Tongue (tissue), 2 donors: ENCODE data around the gene KIF15. TPM values are rescaled to one million over a fixed set of nuclear protein-coding genes. Genes with fewer than 3 reads are reported as not detected.
"Not testable (repeated sequence)": the region's sequence is repeated elsewhere in the genome, so short reads cannot be mapped to it uniquely, and the experiment has no call there.

ENCODE experiments used
- DNase-seq: peaks from one replicate; pipeline ENCODE4 v3.0.0-alpha.2; 2015
- total RNA-seq: library from RNA; depleted of rRNA; stranded (reverse); fragments of >200 nt; gene quantifications from one replicate; pipeline ENCODE4 v1.2.3, GENCODE V29; 2014

The KIF15 gene
- 8.8 TPM for total RNA-seq

DNA sequence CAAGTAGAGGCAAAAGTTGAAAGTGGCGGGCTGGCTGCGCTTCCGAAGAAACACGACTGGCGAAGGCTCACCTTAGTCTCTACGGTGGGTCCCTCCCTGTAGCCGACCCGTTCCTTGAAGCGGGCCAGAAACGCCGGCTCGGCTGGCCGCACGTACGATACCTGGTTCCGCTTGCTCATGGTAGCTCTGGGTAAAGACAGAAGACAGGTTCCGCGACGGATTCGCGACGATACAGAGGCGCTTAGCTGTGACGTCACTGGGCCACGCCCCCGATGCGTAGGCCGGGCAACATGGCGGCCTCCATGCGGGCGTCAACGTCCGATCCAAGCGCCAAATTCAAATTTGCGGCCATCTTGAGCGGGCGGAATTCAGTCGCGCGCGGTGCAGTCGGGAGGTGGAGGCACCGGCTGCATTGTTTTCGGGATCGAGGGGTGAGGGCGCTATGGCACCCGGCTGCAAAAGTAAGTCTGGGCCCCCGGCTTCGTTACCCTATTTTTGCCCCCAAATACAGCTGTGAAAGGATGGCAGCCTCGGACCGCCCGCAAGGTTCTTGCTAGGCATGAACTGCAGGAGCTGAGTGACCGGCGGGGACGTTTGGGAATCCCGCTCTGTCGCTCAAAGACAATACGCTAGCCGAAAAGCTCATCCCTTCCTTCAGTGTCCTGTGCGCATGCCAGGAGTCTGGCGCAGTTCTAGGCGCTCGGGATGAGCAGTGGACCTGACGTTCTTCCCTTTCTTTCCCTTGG is at the start of gene KIF15, which contains the start of gene KIAA1143:
Gene KIF15, plus strand, starts transcription at position 371 of the 746 bp plus-strand sequence. Its CDS starts 72 bp downstream, at position 443.
Gene KIAA1143, minus strand, starts transcription at position 196 of the 746 bp plus-strand sequence. Its CDS starts 17 bp downstream, at position 179.
- DNase-seq, result peak; percentile 99

DNA sequence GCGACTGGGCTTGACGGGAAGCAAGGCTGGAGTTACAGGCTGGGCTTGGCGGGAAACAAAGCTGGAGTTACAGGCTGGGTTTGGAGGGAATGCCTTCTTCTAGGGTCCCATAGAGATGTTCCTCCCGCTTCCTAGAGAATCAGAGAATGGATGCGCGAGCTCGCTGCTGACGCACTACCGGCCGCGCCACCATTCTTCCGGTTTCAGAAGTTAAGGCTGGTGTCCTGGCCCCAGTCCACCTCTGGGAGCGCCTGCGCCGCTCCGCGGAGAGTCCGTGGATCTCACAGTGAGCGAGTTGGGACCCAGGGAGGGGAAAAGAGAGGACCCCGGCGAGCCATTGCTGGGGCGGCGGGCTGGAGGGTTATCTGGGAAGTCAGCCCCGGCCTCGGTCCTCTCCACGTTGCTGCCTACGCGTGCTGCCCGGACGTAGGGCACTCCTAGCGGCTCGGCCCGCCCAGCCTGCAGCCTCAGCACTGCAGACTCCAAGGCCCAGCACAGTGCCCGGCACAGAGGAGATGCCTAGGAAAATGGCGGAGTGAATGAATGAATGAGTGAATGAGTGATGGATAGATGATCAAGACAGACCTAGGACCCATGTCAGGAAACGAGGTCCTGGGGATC is 49.0 kb upstream of the KIF15 start, which contains the start of gene ZNF502:
Gene ZNF502, plus strand, starts transcription at position 206 of the 621 bp plus-strand sequence. CDS start 7,602 bp downstream, outside the sequence.
- DNase-seq, result peak; percentile 97

DNA sequence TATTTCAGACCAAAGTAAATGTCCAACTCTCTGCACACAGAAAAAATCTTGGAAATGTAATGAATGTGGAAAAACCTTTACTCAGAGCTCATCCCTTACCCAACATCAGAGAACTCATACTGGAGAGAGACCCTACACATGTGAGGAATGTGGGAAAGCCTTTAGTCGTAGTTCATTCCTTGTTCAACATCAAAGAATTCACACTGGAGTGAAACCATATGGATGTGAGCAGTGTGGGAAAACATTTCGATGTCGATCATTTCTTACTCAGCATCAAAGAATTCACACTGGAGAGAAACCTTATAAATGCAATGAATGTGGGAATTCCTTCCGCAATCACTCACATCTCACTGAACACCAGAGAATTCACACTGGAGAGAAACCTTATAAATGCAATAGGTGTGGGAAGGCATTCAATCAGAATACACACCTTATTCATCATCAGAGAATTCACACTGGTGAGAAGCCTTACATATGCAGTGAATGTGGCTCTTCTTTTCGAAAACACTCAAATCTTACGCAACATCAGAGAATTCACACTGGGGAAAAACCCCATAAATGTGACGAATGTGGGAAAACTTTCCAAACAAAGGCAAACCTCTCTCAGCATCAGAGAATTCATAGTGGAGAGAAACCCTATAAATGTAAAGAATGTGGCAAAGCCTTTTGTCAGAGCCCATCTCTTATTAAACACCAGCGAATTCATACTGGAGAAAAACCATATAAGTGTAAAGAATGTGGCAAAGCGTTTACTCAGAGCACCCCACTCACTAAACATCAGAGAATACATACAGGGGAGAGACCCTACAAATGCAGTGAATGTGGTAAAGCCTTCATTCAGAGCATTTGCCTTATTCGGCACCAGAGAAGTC is 40.1 kb upstream of the KIF15 start:
- DNase-seq, result no peak

DNA sequence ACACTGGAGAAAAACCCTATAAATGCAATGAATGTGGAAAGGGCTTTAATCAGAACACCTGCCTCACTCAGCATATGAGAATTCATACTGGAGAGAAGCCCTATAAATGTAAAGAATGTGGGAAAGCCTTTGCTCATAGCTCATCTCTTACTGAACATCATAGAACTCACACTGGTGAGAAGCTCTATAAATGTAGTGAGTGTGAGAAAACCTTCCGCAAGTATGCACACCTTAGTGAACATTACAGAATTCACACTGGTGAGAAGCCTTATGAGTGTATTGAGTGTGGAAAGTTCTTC is 39.5 kb upstream of the KIF15 start:
- DNase-seq, result no peak

DNA sequence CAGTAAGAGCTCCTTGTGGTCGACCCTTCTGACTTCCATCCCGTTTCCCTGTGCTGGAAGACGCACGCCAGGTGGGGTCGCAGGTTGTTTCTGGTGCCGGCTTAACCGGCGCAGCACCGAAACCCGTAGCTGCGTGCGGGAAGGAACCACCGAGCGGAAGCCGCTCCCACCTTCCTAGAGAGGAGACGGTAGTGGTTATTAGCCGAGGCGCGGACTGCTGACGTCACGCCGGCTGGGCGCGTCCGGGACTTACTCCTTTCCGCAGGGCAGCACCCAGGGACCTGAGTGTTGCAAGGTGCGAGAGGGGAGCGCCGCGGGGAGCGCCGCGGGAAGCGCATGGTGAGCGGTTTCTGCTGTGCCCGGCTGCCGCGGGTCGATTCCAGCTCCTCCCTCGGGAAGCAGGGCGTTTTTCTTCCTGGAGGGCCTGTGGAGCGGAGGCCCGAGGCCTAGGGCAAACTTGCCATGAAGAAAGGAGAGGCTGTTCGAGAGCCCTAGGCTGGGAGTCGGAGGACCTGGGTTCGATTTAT is 32.1 kb upstream of the KIF15 start, which contains the start of gene ZNF501:
Gene ZNF501, plus strand, starts transcription at position 252 of the 527 bp plus-strand sequence. CDS start 4,787 bp downstream, outside the sequence.
- DNase-seq, result peak; percentile 96

- DNase-seq, result no peak
Measured at GRCh38 chr3:44734646-44735168, 26.9 kb upstream of the KIF15 start.

- DNase-seq, result no peak
Measured at GRCh38 chr3:44761101-44761423, 532 bp upstream of the KIF15 start.

GRCh38 chr3:44762170-44762677 is 630 bp downstream of the KIF15 start:
- DNase-seq, result no peak

- no peak for DNase-seq
Measured at GRCh38 chr3:44762690-44763089, 1.1 kb downstream of the KIF15 start.

GRCh38 chr3:44764248-44764647 is 2.7 kb downstream of the KIF15 start:
- no peak for DNase-seq

DNA sequence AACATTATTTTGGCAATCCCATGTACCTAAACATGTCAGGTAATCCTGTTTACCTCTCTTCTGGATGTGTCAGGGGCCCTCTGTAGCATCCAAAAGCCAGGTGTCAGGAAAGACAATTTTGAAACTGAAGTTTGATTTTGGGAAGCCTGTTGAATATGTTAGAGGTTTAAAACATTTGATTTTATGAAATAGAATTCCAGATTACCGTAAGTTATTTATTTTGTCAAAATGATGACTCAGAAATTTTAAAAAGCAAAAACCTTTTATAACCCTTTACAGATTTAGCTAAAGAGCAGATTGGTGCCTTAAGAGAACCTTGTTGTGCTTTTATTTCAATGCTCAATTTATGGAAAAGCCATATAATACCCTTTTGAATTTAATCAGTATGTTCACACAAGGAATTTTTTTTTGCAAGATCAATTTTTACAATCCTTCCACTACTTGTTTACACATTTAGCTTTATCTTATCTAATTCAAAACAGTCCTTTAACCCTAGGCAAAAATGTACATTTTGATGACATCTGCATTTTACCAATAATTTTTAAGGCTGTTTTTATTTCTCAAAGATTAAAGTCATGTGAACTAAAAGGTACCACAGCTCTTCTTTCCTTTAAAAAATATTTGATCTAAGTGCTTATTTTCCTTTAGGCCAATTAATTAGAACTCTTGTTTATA is 10.0 kb downstream of the KIF15 start:
- DNase-seq, result no peak

- DNase-seq, result no peak
Measured at GRCh38 chr3:44772099-44772442, 10.5 kb downstream of the KIF15 start.

DNA sequence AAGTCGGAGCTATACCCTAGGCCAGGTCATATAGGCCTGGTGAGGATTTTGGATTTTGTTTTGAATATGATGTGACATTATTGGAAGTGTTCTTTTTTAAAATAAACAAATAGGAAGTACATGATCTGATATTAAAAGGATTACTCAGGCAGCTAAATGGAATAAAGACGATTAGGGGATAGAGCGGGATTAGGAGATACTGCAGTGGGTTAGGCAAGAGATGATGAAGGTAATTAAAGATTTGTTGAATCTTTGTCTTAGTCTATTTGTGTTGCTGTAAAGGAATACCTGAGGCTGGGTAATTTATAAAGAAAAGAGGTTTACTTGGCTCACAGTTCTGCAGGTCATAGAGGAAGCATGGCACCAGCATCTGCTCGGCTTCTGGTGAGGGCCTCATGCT is 21.3 kb downstream of the KIF15 start:
- no peak for DNase-seq

DNA sequence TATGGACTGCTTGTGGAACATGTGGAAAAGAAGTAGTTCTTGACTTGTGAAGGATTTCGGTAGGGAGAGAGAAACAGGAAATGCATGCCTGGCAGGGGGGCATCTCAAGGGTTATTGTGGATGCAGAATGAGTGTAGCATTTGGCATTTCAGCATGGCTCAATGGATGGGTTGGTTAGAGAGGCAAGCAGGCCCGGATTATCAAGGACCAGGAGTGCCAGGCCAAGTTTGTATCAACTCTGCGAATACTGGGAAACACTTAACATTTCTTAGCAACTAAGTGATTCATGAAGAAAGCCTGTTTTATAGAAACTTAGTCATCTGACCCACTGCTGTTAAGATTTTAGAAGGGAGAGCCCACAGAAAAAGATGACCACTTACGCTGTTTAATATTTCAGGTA is 33.6 kb downstream of the KIF15 start:
- DNase-seq, result no peak

DNA sequence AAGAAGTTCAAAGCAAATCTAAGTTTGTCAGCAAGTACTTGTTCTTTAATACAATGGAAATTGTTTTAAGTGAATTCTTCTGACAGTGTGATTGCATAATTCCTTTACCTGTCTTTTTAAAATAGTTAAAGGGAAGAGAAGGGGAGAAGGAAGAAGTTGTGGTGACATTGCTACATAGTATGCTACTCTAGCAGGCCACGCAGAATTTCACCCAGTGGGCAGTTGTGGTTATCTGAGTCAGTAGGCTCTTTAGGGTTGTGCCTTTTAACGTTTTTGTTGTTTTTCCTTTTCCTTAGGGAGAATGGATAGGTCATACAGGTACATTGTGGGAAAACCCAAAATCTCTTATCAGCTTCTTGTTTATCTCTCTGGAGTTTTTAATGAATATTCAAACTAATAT is 40.4 kb downstream of the KIF15 start:
- DNase-seq, result no peak

DNA sequence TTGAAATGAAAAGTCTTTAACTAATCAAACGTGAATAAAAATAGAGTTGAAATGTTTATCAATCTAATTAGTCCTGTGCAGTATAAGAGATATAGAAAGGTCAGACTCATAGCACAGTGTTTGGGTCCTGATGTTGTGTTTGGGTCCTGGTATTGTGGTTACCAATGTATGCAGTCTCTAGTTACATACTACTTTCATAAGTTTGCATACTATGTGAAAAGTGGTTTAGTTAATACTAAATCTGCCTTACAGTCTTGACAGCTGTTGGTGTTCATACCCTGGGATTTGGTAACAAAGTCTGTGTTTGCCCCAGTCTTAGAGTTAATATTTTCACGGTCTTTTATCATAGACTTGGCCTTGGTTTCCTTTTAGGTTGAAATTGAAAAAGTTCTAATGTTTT is 41.7 kb downstream of the KIF15 start:
- DNase-seq, result no peak

- no peak for DNase-seq
Measured at GRCh38 chr3:44805960-44806359, 44.4 kb downstream of the KIF15 start.

DNA sequence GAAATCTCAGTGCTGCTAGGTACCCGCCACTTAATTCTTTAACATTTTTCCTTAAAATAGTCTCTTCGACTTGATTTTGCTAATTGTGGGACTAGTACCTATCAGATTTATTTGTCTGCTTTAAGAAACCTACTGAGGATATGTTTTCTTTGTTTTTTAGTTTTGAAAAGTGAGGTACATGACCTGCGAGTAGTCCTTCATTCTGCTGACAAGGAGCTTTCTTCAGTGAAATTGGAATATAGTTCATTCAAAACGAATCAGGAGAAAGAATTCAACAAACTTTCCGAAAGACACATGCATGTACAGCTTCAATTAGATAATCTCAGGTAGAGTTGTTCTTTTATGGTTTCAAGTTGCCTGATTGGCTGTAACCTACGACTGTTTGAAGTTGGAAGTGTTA is 53.2 kb downstream of the KIF15 start:
- DNase-seq, result no peak

DNA sequence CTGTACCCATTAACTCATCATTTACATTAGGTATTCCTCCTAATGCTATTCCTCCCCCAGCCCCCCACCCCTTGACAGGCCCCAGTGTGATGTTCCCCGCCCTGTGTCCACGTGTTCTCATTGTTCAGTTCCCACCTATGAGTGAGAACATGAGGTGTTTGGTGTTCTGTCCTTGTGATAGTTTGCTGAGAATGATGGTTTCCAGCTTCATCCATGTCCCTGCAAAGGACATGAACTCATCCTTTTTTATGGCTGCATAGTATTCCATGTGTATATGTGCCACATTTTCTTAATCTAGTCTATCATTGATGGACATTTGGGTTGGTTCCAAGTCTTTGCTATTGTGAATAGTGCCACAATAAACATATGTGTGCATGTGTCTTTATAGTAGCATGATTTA is 54.7 kb downstream of the KIF15 start:
- not testable (repeated sequence) for DNase-seq

DNA sequence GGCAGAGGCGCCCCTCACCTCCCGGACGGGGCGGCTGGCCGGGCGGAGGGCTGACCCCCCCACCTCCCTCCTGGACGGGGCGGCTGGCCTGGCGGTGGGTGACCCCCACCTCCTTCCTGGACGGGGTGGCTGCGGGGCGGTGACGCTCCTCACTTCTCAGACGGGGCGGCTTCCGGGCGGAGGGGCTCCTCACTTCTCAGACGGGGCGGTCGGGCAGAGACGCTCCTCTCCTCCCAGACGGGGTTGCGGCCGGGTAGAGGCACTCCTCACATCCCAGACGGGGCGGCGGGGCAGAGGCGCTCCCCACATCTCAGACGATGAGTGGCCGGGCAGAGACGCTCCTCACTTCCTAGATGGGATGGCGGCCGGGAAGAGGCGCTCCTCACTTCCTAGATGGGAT is 59.6 kb downstream of the KIF15 start:
- not testable (repeated sequence) for DNase-seq

GRCh38 chr3:44825264-44825925 is 63.8 kb downstream of the KIF15 start:
- no peak for DNase-seq
